Measurements from ENCODE around the gene UNC80.

GRCh38 chr2:209943776-209944175 lies 172.1 kb downstream of the UNC80 start:
- TF ChIP-seq GPN1 (CRISPR knock-in tag; IDR thresholded peaks at IDR 0.05; ENCODE audit: borderline replicate concordance), result no peak
- no peak for TF ChIP-seq CBFB (CRISPR knock-in tag; IDR thresholded peaks at IDR 0.05)
- TF ChIP-seq, protein P1, sequence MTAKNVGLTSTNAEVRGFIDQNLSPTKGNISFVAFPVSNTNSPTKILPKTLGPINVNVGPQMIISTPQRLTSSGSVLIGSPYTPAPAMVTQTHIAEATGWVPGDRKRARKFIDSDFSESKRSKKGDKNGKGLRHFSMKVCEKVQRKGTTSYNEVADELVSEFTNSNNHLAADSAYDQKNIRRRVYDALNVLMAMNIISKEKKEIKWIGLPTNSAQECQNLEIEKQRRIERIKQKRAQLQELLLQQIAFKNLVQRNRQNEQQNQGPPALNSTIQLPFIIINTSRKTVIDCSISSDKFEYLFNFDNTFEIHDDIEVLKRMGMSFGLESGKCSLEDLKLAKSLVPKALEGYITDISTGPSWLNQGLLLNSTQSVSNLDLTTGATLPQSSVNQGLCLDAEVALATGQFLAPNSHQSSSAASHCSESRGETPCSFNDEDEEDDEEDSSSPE (CRISPR knock-in tag; IDR thresholded peaks at IDR 0.05), result no peak
- TF ChIP-seq ZNF362 (CRISPR knock-in tag; IDR thresholded peaks at IDR 0.05; ENCODE audit: borderline replicate concordance), result no peak
- TF ChIP-seq RXRA (CRISPR knock-in tag; IDR thresholded peaks at IDR 0.05), result no peak
- no peak for TF ChIP-seq SP1 (IDR thresholded peaks at IDR 0.05)
- TF ChIP-seq SP1 (CRISPR knock-in tag; IDR thresholded peaks at IDR 0.05), result no peak
- TF ChIP-seq IKZF4 (CRISPR knock-in tag; IDR thresholded peaks at IDR 0.05; ENCODE audit: borderline replicate concordance, low read depth, not compliant biosample characterization), result no peak
